Gastroesophageal sphincter (tissue), 3 donors: ENCODE measurements around the gene OLFML3.

Source experiments
- EP300 ChIP-seq: sonication (generic); formaldehyde crosslinking; IDR thresholded peaks from one replicate; pipeline ENCODE4 v1.6.1; 2017; ENCODE audit warnings: antibody characterized with exemption, mild to moderate bottlenecking
- POLR2AphosphoS5 ChIP-seq: sonication (generic); formaldehyde crosslinking; IDR thresholded peaks from one replicate; pipeline ENCODE4 v1.6.1; 2017; ENCODE audit warnings: antibody characterized with exemption
- TF ChIP-seq, protein P1 (sequence below), 4 experiments: fragments of 200-600 bp in 2 of 4; fragments of 450-650 bp in 2 of 4; sonication (generic) in 1 of 4; IDR thresholded peaks; one replicate each; pipeline ENCODE4 v1.5.1; 2017 to 2019; ENCODE audit warnings: antibody characterized with exemption in 4 of 4, mild to moderate bottlenecking in 2 of 4, moderate library complexity in 2 of 4

DNA sequence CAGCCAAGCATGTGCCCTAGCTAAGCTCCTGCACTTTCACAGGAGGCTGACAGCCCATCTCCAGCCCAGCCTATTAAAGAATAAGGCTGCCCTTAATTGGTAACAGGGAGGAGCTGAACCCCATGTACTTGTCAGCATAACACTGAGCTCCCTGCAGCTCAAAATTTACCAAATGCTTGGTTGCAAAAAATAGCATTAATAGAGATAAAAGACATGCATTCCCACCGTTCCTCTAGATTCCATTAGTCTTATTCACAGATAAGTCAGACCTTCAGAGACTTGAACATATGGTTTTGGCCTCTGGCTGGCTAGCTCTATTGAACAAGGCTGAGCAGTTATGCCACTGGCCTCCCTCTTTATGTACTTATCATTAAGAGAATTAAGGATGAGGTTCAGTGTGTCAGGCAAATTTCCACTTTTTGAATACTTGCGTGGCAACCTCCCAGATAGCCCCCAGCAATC, 29.2 kb downstream of the OLFML3 start:
- TF ChIP-seq, protein P1, sequence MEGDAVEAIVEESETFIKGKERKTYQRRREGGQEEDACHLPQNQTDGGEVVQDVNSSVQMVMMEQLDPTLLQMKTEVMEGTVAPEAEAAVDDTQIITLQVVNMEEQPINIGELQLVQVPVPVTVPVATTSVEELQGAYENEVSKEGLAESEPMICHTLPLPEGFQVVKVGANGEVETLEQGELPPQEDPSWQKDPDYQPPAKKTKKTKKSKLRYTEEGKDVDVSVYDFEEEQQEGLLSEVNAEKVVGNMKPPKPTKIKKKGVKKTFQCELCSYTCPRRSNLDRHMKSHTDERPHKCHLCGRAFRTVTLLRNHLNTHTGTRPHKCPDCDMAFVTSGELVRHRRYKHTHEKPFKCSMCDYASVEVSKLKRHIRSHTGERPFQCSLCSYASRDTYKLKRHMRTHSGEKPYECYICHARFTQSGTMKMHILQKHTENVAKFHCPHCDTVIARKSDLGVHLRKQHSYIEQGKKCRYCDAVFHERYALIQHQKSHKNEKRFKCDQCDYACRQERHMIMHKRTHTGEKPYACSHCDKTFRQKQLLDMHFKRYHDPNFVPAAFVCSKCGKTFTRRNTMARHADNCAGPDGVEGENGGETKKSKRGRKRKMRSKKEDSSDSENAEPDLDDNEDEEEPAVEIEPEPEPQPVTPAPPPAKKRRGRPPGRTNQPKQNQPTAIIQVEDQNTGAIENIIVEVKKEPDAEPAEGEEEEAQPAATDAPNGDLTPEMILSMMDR (IDR thresholded peaks at IDR 0.05) = no peak
- TF ChIP-seq EP300 = no peak
- no peak for TF ChIP-seq POLR2AphosphoS5
